Skeletal muscle cell (primary cell): ENCODE measurements around the gene BCOR.
A peak's percentile ranks its signal among the peaks of the same experiment; 100 is the strongest.

Experiments used
- DNase-seq: peaks from one replicate; pipeline ENCODE4 v3.0.0-alpha.2; 2010; ENCODE audit warnings: low read depth
- H3K4me3 ChIP-seq: 2 replicates; pipeline ENCODE4 v1.5.1; 2011; ENCODE audit warnings: low read depth, mild to moderate bottlenecking, control low read depth, low read length, moderate library complexity

The BCOR gene

DNA sequence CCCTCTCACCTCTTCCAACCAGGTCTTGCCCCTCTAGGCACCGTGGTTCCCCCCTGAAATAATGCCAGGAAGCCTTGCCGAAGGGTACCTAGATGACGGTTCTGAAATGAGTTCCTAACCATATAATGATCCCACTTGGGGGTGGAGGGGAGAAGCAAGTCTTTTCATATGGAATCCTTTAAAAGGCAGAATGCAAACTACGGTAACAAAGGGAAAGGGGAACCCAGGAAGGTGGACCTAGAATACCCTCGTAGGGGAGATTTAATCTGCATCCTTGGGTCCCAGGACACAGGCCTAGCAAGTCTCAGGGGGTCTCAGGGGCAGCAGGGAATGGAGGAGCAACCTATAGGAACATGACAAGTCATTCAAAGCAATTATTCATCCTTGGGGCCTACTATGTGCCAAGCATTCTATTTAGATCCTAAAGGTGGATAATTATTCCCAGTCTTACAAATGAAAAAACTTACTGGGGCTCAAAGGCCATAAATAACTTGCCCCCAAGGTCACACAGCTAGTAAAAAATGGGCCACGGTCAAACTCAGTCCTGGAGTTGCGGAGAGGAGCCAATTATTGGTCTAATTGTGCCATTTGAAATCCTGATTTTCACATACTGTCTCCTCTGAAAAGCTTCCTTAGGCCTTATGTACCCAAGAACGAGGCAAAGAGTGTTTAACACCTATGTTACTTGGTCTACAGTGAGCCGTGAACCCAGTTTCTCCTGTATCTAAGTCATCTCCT lies 8.8 kb downstream of the BCOR start:
- no peak overlapping the region for H3K4me3 ChIP-seq
- DNase-seq: no peak

DNA sequence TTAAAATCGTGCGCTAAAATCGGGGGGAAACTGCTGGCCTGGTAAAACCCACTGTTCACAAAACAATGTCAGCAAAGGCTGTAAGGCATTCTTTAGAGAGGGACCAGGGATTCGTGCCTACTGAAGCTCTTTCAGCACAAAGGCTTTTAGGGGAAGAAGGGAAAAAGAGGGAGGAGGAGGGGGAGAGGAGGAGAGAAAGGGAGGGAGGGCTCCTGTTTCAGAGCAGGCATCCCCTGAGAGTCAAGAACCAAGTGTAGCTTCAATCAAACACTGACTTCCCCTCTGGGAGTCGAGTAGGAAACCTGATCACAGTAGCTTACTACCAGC lies 9.5 kb downstream of the BCOR start:
- no peak for DNase-seq
- no peak overlapping the region for H3K4me3 ChIP-seq

DNA sequence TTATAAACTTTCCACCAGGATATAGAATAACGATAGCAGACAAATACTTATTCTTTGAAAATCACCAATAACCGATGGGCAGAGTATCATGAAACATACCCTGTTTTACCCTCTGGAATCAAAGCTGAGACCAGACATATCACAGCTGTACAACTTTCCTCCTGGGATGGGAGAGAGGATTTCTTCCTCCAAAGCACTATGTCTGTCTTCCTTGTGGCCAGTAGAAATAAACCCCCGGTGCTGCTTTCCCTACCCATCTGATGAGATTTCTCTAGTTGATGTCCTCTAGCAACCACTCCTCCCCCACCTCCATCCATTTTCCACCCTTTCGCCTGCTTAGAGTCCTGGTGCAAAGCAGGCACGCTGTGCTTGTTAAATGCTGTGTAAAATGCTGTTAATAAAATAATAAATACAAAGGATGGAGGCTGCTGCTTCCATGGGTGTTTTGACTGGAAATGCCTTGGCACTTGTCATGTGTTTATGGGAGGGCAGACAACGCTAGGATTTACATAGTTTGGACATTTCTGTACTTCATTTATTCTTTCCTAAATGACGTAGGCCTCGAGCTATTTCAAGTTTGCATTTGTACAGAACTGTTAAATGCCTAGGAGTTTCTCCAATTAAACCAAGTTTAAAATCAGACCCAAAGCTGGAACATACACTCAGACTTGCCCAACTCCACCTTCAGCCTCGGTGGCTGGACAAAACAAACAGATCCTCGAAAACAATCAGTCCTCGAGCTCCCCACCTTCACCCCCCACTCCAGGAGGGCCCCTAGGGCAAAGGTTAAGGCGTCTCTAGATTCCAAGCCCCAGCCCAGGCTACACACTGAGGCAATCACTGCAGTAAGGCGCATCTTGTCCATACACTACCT lies 10.1 kb downstream of the BCOR start:
- DNase-seq: no peak
- H3K4me3 ChIP-seq: no peak overlapping the region

DNA sequence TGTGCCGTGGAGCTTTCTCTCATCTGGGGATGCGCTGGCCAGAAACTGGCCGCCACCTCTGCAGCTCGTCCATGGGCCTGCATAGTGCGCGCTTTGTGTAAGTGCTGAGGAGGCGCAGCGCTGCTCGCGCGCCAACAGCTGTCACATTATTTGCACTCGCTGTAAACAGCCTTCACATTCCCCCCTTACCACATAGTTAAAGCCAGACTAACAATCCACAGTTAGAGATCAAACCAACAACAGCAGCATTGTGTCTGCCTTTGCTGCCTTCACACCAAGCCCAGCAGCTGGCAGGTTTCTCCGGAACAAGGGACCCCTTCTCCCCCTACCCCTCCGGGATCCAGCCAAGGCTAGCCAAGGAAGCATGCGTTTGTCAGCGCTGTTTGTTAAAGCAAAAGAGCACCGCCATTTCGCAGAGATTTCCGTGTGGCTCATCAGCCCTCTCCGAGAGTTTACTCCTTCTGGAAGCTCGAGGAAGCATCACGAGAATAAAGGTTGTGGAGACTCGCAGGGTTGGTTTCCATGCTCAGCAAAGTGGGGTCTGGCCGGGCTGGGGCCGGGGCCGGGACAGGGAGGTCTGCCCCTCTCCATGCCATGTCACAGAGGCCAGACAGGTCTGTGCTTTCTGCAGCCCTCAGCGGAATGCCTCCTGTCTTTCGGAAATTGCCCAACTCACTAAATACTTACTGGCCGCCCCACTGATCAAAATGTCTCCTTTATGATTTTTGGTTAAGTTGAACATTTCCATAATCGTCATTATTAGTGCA lies 11.0 kb downstream of the BCOR start:
- no peak overlapping the region for H3K4me3 ChIP-seq
- DNase-seq: no peak

DNA sequence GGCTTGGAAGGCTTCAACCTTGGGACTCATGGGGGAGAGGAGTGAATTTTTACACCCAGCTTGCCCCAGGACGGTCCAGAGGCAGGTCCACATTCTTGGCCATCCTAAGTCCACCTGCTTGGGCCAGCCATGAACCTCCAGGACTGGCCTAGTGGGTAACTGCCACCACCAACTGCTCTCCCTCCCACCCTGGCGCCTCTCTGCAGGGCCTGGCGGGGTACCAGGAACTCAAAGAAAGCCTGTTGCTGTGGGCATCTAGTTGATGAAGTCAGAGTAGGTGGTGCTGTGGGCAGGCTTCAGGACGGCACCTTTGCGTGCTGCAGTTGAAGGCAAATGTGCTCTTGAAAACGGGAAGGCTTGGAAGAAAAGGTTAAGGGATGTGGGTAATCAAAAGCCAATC lies 12.0 kb downstream of the BCOR start:
- H3K4me3 ChIP-seq: no peak overlapping the region
- DNase-seq: no peak

DNA sequence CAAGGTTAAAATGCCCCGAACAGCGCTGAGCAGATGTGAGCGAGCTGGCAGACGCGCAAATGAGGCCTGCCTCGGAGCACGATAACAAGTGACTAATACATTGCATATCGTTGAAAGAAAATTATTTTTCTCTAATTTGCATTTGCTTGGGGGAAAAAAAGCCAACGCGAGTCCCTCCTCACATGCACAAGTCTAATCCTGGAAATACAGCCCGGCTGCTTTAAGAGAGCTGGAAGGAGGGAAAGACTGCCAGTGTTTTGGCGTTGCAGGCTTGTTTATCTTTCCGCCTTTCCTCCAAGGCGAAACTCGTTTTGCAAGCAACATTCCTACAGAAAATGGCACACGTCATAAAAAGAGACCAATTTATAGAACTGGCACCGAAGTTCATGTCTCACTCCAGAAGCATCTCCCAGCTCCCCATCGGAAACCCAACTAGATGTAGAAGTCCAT lies 12.6 kb downstream of the BCOR start:
- DNase-seq: no peak
- no peak overlapping the region for H3K4me3 ChIP-seq

DNA sequence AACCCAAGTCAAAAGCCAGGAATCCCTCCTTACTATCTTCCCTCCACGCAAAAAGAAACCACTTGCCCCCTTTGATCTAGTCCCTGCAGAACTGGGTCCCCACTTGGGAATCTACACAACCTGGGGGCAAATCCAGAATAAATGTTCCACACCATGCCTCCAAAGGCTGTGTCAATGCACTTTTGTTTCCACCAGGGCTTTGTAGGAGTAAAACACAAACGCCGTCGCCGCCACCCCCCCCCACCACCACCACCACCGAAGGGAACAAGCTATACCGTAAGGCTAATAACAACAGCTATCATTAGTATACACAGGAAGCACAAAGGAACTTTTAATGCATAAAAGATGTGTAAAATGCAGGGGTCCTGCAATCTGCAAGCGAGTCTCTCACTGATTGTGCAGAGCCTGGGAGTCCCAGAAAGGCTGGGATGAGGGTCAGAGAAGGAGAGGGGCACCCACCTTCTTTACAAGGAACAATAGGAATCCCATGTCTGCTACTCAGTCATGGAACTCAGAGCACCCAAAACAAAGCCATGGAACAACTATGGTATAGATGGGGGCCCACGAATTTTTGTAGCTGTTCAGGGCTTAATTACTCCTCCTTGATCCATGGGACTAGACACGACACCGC lies 13.2 kb downstream of the BCOR start:
- no peak for DNase-seq
- no peak overlapping the region for H3K4me3 ChIP-seq

DNA sequence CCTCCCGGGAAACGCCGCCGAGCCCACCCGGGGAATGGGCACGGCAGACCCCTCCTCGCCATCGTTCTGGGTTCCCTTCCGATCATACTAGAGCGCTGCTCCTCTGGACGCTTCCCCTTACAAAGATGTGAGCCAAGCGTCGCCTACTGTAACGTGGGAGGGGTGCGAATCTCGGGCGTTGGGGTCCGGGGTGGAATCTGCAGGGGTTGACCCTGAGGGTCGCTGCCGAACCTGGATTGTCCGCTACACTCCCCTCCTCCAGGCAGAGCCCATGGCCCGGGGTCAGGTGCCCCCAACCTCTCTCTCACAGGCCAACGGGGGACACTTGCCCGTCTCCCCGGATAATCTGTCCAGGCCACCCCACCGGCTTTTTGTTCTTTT lies 13.8 kb downstream of the BCOR start:
- peak overlapping the region; percentile 38 for H3K4me3 ChIP-seq
- DNase-seq: no peak

DNA sequence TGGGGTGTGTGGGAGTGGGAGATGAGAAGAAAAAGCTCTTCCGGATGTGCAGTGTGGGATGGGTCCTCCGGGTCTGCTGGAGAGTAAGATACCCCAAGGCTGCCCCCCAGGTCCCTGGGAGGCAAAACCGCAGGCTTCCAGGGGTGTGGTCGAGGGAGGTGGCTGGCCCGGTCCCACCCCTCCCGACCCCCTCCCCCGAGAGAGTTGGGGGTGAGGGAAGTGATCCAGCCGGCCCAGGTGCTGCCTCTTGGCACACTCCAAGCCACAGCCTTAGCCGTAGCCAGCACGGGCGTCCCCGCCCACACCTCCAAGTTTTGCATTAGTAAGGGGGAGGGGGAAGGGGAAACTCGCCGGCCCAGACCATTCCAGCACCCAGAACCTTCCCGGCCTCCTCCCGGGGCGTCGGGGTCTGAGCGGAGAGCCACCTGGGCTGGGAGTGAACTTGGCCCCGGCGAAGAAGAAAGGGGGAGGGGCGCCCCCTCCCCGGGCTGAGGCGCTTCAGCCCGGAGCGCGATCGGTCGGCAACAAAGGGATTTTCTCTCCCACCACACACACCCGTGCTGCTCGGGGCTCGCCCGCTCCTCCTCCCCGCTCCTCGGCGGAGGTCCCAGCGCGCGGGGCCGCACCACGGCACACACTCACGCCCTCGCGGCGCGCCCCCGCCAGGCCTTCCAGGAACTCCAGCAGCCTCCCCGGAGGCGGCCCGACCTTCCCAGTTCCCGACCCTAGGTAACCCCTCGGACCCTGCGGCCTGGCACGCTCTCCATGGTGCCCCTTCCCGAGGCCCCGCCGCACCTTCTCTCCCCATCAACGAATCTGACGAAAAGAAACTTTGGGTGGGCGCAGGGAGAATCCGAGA lies 14.4 kb downstream of the BCOR start:
- H3K4me3 ChIP-seq: peak overlapping the region; percentile 38

DNA sequence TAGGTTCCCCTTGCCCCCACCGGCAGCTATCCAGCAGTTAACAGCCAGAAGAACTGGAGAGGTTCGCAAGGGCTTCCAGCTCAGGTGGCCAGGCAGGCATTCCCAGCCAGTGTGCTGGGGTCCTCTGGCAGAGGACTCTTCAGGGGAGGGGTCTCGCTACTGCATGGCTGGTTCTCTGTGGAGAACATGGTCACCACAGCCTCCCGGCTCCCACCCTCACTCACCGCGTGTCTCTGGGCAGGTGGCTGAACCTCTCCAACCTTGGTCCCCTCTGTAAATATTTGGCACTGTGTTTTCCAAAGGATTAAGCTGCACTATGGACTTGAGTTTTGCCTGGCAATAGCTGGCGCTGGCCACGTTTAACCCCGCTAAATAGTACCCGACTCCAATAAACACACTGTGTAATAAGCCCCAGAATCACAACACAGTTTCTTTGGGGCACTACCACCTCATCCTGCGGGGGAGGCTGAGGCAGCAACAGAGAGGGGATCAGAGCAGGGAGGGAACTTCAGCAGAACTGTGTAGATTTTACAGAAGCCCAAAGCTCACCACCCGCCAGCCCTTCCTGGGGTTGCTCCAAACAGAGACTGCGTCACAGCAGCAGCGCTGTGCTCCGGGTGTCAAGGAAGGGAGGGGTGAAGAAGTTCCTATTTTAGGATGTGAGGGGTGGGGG lies 15.2 kb downstream of the BCOR start:
- no peak overlapping the region for H3K4me3 ChIP-seq
- no peak for DNase-seq

More for the DNA sequence above, 14.4 kb downstream of the BCOR start:
- DNase-seq: no peak

DNA sequence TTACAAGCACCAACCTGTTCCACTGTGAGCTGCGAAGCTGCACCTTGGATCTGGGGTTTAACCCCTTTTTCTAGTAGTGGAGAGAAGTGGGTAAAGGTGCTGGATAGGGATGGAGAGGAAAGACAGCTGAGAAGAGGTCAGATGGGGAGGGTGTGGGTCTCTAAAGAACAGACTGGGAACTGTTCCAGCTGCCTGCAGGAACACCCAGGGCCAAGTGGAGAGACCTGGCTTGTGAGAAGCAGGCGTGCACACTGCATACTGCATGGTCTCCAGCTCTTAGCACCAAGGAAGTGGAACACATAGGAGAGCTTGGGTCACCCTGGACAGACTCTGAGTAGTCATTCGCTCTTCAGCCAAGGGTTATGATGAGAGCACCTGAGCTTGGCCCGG lies 16.1 kb downstream of the BCOR start:
- H3K4me3 ChIP-seq: no peak overlapping the region

DNA sequence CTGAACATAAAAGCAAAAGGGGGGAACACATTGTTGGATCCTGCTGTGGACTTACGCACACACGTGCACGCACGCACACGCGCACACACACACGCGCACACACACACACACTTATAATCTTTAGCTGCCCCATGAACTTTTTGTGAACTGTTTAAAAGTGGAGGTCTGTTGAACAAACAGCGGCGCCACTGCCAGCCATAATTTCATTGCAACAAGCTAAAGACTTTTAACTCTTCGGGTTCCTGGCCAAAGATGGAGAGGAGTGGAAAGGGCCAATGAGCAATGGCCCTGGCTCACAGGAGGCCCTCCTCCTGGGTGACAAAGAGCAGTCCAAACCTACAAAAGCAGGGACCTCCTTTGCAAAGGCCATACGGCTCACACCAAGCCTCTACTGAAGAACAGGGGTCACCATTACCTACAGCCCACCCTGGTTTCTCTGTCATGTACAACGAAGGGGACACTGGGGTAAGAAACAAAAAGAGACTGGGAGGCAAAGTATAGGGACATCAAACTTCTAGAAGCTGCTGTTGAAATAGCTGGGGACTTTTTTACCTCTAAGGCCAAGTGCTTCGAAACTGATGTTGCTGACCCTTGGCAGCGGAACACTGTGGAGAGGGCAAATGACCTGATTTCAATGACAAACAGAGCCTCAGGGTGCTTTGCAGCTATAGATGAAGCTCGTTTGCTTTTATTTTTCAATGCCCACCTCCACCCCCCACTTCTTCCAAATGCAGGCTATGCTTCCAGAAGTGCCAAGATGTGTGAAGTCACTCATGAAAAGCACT lies 16.7 kb downstream of the BCOR start:
- no peak overlapping the region for H3K4me3 ChIP-seq
- DNase-seq: no peak

More for the DNA sequence above, 16.1 kb downstream of the BCOR start:
- no peak for DNase-seq

DNA sequence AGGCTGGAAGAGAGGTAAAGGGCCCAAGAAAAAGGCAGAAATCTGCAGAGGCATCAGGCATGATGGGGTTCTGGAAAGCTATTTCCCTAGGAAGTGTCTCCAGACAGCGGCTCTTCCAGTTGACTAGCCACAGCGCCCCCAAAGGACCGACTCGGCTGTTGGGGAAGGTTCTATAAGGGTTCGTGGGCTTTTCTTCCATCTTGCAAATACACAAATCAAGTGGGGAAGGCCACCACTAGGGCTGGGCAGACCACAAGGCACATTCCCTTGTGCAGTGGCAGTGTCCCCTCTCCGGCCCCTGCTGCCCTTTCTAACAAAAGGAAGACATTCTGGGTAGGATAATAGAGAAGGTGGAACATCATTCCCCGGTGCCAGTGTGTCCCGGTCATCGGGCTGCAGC lies 18.2 kb downstream of the BCOR start:
- no peak for DNase-seq
- H3K4me3 ChIP-seq: no peak overlapping the region

DNA sequence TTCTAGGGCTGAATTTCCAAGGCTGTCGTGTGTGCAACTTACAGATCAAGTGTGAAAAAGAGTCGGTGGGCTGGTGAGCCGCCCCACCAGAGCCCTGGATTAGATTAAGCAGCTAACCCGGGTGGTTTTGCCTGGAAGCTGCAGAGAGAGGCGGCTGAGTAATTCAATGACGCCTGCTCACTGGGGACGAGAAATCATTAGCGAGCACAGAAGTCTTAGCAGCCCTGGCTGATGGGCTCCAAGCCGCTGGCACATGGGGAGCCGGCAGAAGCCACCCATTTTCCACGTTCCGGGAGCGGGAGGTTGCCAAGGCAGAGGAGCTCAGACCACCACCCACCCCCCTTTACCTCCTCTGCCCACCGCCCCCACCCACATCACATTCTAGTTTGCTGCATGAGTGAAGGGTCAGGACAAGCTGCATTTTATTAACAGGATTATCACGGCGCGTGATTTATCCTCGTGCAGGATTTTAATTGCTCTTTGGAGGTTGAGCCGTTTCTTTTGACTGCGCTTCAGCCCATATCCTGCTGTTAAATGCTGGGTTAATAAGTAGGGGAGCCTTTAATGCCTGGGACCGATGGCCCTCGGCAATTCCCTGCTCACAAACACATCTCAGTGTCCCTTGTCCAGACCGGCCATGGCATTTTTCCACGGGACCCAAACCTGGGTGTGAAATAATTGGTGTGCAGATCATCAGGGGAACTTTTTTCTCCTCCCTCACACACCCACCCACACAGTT lies 19.1 kb downstream of the BCOR start:
- H3K4me3 ChIP-seq: no peak overlapping the region
- DNase-seq: no peak

DNA sequence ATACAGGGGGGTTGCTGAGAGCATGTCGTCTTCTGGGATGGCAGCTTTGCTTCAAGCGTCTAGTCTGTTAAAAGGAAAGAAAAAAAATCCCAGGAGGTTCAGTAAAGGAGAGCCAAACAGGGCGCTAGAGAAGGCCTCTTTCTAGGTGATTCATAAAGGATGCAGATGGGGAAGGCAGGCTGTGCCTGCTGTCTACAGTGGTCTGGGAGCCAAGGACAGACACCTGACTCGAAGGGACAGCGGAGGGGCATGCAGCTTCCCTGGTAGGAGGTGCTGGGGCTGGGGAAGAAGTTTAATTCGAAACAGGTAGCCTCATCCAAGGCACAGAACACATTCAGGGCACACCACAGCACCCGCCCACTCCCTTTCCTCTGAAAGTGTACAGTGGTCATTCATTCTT lies 19.9 kb downstream of the BCOR start:
- no peak overlapping the region for H3K4me3 ChIP-seq
- no peak for DNase-seq

DNA sequence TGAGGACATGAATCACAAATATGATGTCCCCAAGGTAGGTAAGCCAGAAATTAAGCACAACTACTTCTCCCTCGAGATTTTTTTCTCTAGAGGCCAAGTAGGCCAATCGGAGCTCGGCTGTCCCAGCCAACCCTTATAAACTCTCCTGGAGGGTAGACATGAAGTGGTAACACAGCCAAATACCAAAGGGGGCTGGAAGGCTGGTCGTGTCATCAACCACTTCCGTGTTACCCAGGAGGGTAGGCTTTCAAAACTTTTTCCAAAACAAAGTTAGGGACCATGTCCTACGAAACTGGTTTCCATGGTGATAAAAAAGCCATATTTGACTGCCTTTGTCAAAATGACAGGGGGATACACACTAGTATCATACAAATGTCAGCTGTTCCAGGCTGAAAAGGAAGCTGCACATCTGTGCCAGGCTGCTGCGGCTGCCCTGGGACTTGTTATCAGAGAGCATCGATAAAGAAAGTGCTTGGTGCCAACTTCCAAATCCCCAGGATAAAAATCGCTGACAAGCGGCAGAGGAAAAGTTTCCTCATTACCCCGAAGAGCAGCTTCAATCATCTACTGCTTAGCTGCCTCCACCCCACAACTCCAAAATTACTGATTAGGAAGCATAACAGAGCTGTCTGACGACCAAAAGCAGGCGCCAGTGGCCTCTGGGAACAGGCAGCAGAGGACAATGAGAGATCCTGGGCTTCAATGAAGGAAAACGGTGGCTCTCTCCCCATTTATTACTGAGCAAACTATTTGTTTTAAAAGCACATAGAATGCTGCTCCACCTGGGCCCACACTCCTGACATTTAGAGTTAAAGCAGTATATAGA lies 20.8 kb downstream of the BCOR start:
- no peak for DNase-seq
- no peak overlapping the region for H3K4me3 ChIP-seq
